Measurements from ENCODE around the gene HSPA12B. TPM values are rescaled to one million over a fixed set of nuclear protein-coding genes. Genes with fewer than 3 reads are reported as not detected.

HSPA12B gene
- total RNA-seq, 1 experiment from 2014 or later: 6.3 TPM

DNA sequence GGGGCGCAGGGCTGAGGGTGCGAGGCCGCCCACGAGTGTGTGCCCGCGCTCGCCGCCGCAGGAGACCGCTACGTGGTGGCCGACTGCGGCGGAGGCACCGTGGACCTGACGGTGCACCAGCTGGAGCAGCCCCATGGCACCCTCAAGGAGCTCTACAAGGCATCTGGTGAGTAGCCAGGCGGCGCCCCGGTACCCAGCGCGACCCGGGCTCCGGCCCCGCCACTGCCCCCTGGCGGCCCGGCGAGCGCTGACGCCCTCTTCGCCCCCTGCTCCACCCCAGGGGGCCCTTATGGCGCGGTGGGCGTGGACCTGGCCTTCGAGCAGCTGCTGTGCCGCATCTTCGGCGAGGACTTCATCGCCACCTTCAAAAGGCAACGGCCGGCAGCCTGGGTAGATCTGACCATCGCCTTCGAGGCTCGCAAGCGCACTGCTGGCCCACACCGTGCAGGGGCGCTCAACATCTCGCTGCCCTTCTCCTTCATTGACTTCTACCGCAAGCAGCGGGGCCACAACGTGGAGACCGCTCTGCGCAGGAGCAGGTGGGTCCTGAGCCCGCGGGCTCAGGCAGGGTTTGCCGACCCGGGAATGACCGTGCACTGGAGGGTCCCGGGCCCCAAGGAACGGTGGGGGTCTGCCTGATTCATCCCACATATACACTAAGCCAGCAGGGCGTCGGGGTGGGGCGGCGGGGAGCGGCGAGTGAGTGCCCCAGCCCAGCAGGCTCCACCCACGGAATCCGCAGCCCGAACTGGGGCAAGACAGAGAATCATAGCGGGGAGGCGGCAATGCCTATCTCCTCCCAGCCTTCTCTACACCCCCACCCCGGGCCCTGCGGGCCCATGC lies 17.4 kb downstream of the HSPA12B start (continued):
- TF ChIP-seq, protein P1, sequence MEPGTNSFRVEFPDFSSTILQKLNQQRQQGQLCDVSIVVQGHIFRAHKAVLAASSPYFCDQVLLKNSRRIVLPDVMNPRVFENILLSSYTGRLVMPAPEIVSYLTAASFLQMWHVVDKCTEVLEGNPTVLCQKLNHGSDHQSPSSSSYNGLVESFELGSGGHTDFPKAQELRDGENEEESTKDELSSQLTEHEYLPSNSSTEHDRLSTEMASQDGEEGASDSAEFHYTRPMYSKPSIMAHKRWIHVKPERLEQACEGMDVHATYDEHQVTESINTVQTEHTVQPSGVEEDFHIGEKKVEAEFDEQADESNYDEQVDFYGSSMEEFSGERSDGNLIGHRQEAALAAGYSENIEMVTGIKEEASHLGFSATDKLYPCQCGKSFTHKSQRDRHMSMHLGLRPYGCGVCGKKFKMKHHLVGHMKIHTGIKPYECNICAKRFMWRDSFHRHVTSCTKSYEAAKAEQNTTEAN (CRISPR knock-in tag; IDR thresholded peaks at IDR 0.05): peak; percentile 80; the same call in 1 of the 2 replicates
- TF ChIP-seq, protein P2, sequence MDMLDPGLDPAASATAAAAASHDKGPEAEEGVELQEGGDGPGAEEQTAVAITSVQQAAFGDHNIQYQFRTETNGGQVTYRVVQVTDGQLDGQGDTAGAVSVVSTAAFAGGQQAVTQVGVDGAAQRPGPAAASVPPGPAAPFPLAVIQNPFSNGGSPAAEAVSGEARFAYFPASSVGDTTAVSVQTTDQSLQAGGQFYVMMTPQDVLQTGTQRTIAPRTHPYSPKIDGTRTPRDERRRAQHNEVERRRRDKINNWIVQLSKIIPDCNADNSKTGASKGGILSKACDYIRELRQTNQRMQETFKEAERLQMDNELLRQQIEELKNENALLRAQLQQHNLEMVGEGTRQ (CRISPR knock-in tag; IDR thresholded peaks at IDR 0.05): 0 out of 2 replicates have a peak, but pooled peaks have one; percentile 12
- TF ChIP-seq, protein P3, sequence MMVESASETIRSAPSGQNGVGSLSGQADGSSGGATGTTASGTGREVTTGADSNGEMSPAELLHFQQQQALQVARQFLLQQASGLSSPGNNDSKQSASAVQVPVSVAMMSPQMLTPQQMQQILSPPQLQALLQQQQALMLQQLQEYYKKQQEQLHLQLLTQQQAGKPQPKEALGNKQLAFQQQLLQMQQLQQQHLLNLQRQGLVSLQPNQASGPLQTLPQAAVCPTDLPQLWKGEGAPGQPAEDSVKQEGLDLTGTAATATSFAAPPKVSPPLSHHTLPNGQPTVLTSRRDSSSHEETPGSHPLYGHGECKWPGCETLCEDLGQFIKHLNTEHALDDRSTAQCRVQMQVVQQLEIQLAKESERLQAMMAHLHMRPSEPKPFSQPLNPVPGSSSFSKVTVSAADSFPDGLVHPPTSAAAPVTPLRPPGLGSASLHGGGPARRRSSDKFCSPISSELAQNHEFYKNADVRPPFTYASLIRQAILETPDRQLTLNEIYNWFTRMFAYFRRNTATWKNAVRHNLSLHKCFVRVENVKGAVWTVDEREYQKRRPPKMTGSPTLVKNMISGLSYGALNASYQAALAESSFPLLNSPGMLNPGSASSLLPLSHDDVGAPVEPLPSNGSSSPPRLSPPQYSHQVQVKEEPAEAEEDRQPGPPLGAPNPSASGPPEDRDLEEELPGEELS (CRISPR knock-in tag; IDR thresholded peaks at IDR 0.05): no peak; the same call in 1 of the 2 replicates
- no peak for TF ChIP-seq SOX15 (CRISPR knock-in tag; IDR thresholded peaks at IDR 0.05)
- no peak for TF ChIP-seq NFE2L1 (CRISPR knock-in tag; IDR thresholded peaks at IDR 0.05)
- peak; percentile 79 for TF ChIP-seq TEAD1 (CRISPR knock-in tag; IDR thresholded peaks at IDR 0.05)
- no peak for TF ChIP-seq JAZF1 (CRISPR knock-in tag; IDR thresholded peaks at IDR 0.05)
- TF ChIP-seq, protein P4, sequence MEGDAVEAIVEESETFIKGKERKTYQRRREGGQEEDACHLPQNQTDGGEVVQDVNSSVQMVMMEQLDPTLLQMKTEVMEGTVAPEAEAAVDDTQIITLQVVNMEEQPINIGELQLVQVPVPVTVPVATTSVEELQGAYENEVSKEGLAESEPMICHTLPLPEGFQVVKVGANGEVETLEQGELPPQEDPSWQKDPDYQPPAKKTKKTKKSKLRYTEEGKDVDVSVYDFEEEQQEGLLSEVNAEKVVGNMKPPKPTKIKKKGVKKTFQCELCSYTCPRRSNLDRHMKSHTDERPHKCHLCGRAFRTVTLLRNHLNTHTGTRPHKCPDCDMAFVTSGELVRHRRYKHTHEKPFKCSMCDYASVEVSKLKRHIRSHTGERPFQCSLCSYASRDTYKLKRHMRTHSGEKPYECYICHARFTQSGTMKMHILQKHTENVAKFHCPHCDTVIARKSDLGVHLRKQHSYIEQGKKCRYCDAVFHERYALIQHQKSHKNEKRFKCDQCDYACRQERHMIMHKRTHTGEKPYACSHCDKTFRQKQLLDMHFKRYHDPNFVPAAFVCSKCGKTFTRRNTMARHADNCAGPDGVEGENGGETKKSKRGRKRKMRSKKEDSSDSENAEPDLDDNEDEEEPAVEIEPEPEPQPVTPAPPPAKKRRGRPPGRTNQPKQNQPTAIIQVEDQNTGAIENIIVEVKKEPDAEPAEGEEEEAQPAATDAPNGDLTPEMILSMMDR (IDR thresholded peaks at IDR 0.05): peak; percentile 92
- TF ChIP-seq, protein P5, sequence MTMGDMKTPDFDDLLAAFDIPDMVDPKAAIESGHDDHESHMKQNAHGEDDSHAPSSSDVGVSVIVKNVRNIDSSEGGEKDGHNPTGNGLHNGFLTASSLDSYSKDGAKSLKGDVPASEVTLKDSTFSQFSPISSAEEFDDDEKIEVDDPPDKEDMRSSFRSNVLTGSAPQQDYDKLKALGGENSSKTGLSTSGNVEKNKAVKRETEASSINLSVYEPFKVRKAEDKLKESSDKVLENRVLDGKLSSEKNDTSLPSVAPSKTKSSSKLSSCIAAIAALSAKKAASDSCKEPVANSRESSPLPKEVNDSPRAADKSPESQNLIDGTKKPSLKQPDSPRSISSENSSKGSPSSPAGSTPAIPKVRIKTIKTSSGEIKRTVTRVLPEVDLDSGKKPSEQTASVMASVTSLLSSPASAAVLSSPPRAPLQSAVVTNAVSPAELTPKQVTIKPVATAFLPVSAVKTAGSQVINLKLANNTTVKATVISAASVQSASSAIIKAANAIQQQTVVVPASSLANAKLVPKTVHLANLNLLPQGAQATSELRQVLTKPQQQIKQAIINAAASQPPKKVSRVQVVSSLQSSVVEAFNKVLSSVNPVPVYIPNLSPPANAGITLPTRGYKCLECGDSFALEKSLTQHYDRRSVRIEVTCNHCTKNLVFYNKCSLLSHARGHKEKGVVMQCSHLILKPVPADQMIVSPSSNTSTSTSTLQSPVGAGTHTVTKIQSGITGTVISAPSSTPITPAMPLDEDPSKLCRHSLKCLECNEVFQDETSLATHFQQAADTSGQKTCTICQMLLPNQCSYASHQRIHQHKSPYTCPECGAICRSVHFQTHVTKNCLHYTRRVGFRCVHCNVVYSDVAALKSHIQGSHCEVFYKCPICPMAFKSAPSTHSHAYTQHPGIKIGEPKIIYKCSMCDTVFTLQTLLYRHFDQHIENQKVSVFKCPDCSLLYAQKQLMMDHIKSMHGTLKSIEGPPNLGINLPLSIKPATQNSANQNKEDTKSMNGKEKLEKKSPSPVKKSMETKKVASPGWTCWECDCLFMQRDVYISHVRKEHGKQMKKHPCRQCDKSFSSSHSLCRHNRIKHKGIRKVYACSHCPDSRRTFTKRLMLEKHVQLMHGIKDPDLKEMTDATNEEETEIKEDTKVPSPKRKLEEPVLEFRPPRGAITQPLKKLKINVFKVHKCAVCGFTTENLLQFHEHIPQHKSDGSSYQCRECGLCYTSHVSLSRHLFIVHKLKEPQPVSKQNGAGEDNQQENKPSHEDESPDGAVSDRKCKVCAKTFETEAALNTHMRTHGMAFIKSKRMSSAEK (CRISPR knock-in tag; IDR thresholded peaks at IDR 0.05; ENCODE audit: borderline replicate concordance): no peak
- no peak for TF ChIP-seq GRHL2 (CRISPR knock-in tag; IDR thresholded peaks at IDR 0.05; ENCODE audit: insufficient replicate concordance, severe bottlenecking)
- TF ChIP-seq, protein P6, sequence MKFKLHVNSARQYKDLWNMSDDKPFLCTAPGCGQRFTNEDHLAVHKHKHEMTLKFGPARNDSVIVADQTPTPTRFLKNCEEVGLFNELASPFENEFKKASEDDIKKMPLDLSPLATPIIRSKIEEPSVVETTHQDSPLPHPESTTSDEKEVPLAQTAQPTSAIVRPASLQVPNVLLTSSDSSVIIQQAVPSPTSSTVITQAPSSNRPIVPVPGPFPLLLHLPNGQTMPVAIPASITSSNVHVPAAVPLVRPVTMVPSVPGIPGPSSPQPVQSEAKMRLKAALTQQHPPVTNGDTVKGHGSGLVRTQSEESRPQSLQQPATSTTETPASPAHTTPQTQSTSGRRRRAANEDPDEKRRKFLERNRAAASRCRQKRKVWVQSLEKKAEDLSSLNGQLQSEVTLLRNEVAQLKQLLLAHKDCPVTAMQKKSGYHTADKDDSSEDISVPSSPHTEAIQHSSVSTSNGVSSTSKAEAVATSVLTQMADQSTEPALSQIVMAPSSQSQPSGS (CRISPR knock-in tag; IDR thresholded peaks at IDR 0.05; ENCODE audit: borderline replicate concordance, low read depth): no peak
- no peak for TF ChIP-seq ZNF219 (CRISPR knock-in tag; IDR thresholded peaks at IDR 0.05; ENCODE audit: borderline replicate concordance)
- no peak for TF ChIP-seq ETV6 (CRISPR knock-in tag; IDR thresholded peaks at IDR 0.05)
- TF ChIP-seq OVOL2 (CRISPR knock-in tag; IDR thresholded peaks at IDR 0.05; ENCODE audit: borderline replicate concordance): no peak
- TF ChIP-seq, protein P7, sequence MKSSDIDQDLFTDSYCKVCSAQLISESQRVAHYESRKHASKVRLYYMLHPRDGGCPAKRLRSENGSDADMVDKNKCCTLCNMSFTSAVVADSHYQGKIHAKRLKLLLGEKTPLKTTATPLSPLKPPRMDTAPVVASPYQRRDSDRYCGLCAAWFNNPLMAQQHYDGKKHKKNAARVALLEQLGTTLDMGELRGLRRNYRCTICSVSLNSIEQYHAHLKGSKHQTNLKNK (CRISPR knock-in tag; IDR thresholded peaks at IDR 0.05): no peak
- TF ChIP-seq NFATC4 (CRISPR knock-in tag; IDR thresholded peaks at IDR 0.05): no peak
- peak; percentile 60 for TF ChIP-seq ZNF423 (CRISPR knock-in tag; IDR thresholded peaks at IDR 0.05)
- TF ChIP-seq, protein P8, sequence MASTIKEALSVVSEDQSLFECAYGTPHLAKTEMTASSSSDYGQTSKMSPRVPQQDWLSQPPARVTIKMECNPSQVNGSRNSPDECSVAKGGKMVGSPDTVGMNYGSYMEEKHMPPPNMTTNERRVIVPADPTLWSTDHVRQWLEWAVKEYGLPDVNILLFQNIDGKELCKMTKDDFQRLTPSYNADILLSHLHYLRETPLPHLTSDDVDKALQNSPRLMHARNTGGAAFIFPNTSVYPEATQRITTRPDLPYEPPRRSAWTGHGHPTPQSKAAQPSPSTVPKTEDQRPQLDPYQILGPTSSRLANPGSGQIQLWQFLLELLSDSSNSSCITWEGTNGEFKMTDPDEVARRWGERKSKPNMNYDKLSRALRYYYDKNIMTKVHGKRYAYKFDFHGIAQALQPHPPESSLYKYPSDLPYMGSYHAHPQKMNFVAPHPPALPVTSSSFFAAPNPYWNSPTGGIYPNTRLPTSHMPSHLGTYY (CRISPR knock-in tag; IDR thresholded peaks at IDR 0.05): peak; percentile 32; the same call in 1 of the 2 replicates
- TF ChIP-seq NR2C2 (CRISPR knock-in tag; IDR thresholded peaks at IDR 0.05): no peak
- TF ChIP-seq, protein P9, sequence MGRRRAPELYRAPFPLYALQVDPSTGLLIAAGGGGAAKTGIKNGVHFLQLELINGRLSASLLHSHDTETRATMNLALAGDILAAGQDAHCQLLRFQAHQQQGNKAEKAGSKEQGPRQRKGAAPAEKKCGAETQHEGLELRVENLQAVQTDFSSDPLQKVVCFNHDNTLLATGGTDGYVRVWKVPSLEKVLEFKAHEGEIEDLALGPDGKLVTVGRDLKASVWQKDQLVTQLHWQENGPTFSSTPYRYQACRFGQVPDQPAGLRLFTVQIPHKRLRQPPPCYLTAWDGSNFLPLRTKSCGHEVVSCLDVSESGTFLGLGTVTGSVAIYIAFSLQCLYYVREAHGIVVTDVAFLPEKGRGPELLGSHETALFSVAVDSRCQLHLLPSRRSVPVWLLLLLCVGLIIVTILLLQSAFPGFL (CRISPR knock-in tag; IDR thresholded peaks at IDR 0.05; ENCODE audit: borderline replicate concordance): no peak
- no peak for TF ChIP-seq HMGA2 (CRISPR knock-in tag; IDR thresholded peaks at IDR 0.05)
- TF ChIP-seq NR1H2 (CRISPR knock-in tag; IDR thresholded peaks at IDR 0.05): no peak
- no peak for TF ChIP-seq ZNF121 (CRISPR knock-in tag; IDR thresholded peaks at IDR 0.05)
